H9 (cell line): ENCODE data around the gene TDRD9. TPM values are rescaled to one million over a fixed set of nuclear protein-coding genes. Genes with fewer than 3 reads are reported as not detected.

Experiments used
- DNase-seq: peaks from one replicate; pipeline ENCODE4 v3.0.0-alpha.2; 2017
- H2AFZ ChIP-seq: one replicate; pipeline ENCODE4 v1.6.1; 2013; ENCODE audit warnings: mild to moderate bottlenecking, low read length, control low read depth, moderate library complexity
- H2AK5ac ChIP-seq: 2 replicates; pipeline ENCODE4 v1.6.1; 2013; ENCODE audit warnings: low read length, control low read depth, mixed read lengths; ENCODE audit not compliant: insufficient read length
- H2BK120ac ChIP-seq: one replicate; pipeline ENCODE4 v1.6.1; 2013; ENCODE audit warnings: low read depth, mild to moderate bottlenecking, low read length, control low read depth, inconsistent platforms; ENCODE audit not compliant: poor library complexity, severe bottlenecking
- H2BK12ac ChIP-seq: 2 replicates; pipeline ENCODE4 v1.6.1; 2013; ENCODE audit warnings: low read length, control low read depth, mixed read lengths, low read depth; ENCODE audit not compliant: insufficient read length
- H2BK15ac ChIP-seq: 2 replicates; pipeline ENCODE4 v1.6.1; 2013; ENCODE audit warnings: low read depth, low read length, control low read depth
- H2BK20ac ChIP-seq: one replicate; pipeline ENCODE4 v1.6.1; 2013; ENCODE audit warnings: low read depth, mild to moderate bottlenecking, low read length, control low read depth, inconsistent platforms; ENCODE audit not compliant: poor library complexity, severe bottlenecking
- H2BK5ac ChIP-seq: 2 replicates; pipeline ENCODE4 v1.6.1; 2013; ENCODE audit warnings: low read length, control low read depth, mixed read lengths; ENCODE audit not compliant: insufficient read length
- H3K14ac ChIP-seq: 2 replicates; pipeline ENCODE4 v1.6.1; 2013; ENCODE audit warnings: low read length, control low read depth; ENCODE audit not compliant: insufficient read depth
- H3K18ac ChIP-seq: 2 replicates; pipeline ENCODE4 v1.6.1; 2013; ENCODE audit warnings: low read depth, mild to moderate bottlenecking, mixed read lengths, low read length, control low read depth; ENCODE audit not compliant: insufficient read length
- H3K23ac ChIP-seq: 2 replicates; pipeline ENCODE4 v1.6.1; 2013; ENCODE audit warnings: low read length, control low read depth, mixed read lengths, low read depth; ENCODE audit not compliant: insufficient read length
- H3K23me2 ChIP-seq: 2 replicates; pipeline ENCODE4 v1.6.1; 2013; ENCODE audit warnings: low read depth, mild to moderate bottlenecking, mixed read lengths, low read length, control low read depth; ENCODE audit not compliant: insufficient read length, poor library complexity, severe bottlenecking
- H3K27ac ChIP-seq: 2 replicates; pipeline ENCODE4 v1.5.1; 2013; ENCODE audit warnings: low read length, control low read depth, mixed read lengths, low read depth; ENCODE audit not compliant: insufficient read length
- H3K27me3 ChIP-seq: 2 replicates; pipeline ENCODE4 v1.6.1; 2013; ENCODE audit warnings: low read length, control low read depth, inconsistent platforms; ENCODE audit not compliant: insufficient read depth
- H3K4ac ChIP-seq: 2 replicates; pipeline ENCODE4 v1.6.1; 2013; ENCODE audit warnings: low read depth, mild to moderate bottlenecking, control low read depth, inconsistent platforms, low read length, moderate library complexity
- H3K4me1 ChIP-seq: 2 replicates; pipeline ENCODE4 v1.6.1; 2013; ENCODE audit warnings: low read length, control low read depth, inconsistent platforms; ENCODE audit not compliant: insufficient read depth
- H3K4me2 ChIP-seq: 2 replicates; pipeline ENCODE4 v1.6.1; 2013; ENCODE audit warnings: low read length, control low read depth, mixed read lengths; ENCODE audit not compliant: insufficient read length, insufficient read depth
- H3K56ac ChIP-seq: 2 replicates; pipeline ENCODE4 v1.6.1; 2013; ENCODE audit warnings: low read depth, mild to moderate bottlenecking, mixed read lengths, low read length, control low read depth; ENCODE audit not compliant: insufficient read length
- H3K79me1 ChIP-seq: 2 replicates; pipeline ENCODE4 v1.6.1; 2013; ENCODE audit warnings: low read depth, mild to moderate bottlenecking, moderate library complexity, low read length, control low read depth, inconsistent platforms; ENCODE audit not compliant: insufficient read depth, poor library complexity, severe bottlenecking
- H3K79me2 ChIP-seq: 2 replicates; pipeline ENCODE4 v1.6.1; 2013; ENCODE audit warnings: low read length, control low read depth, inconsistent platforms; ENCODE audit not compliant: insufficient read depth
- H3K9ac ChIP-seq: 2 replicates; pipeline ENCODE4 v1.6.1; 2013; ENCODE audit warnings: low read length, control low read depth, mixed read lengths; ENCODE audit not compliant: insufficient read length; ENCODE audit errors: extremely low read depth
- H3K9me3 ChIP-seq: one replicate; pipeline ENCODE4 v1.6.1; 2013; ENCODE audit warnings: low read depth, low read length, inconsistent platforms; ENCODE audit not compliant: control insufficient read depth
- H3T11ph ChIP-seq: one replicate; pipeline ENCODE4 v1.6.1; 2013; ENCODE audit warnings: mild to moderate bottlenecking, low read length, control low read depth, inconsistent platforms
- H4K20me1 ChIP-seq: one replicate; pipeline ENCODE4 v1.6.1; 2013; ENCODE audit not compliant: control insufficient read depth, insufficient read length, insufficient read depth
- H4K5ac ChIP-seq: 2 replicates; pipeline ENCODE4 v1.6.1; 2013; ENCODE audit warnings: low read depth, mild to moderate bottlenecking, mixed read lengths, low read length, control low read depth; ENCODE audit not compliant: insufficient read length
- H4K8ac ChIP-seq: replicated peaks from 2 replicates; pipeline ENCODE4 v1.6.1; 2013; ENCODE audit warnings: low read length, control low read depth, mixed read lengths, low read depth; ENCODE audit not compliant: insufficient read length
- H4K91ac ChIP-seq: 2 replicates; pipeline ENCODE4 v1.6.1; 2013; ENCODE audit warnings: low read depth, mild to moderate bottlenecking, moderate library complexity, mixed read lengths, low read length, control low read depth; ENCODE audit not compliant: insufficient read length
- H3K27ac Mint-ChIP-seq, 3 experiments: 2 replicates in 2 of 3; 3 replicates in 1 of 3; pipeline ENCODE4 v1.8.0; 2020 to 2021; ENCODE audit warnings: mixed read lengths in 3 of 3, mild to moderate bottlenecking in 1 of 3, moderate library complexity in 1 of 3
- H3K27me3 Mint-ChIP-seq: 2 replicates; pipeline ENCODE4 v1.8.0; 2021; ENCODE audit warnings: low read depth, mild to moderate bottlenecking, moderate library complexity, mixed read lengths
- H3K36me3 Mint-ChIP-seq, 3 experiments: 2 replicates in 2 of 3; 3 replicates in 1 of 3; pipeline ENCODE4 v1.8.0; 2020 to 2021; ENCODE audit warnings: low read depth in 3 of 3, mixed read lengths in 3 of 3; ENCODE audit not compliant: insufficient read depth in 1 of 3
- H3K4me1 Mint-ChIP-seq, 2 experiments: 2 replicates each; pipeline ENCODE4 v1.8.0; 2020; ENCODE audit warnings: mixed read lengths in 2 of 2
- H3K4me3 Mint-ChIP-seq, 2 experiments: 2 replicates in 1 of 2; 3 replicates in 1 of 2; pipeline ENCODE4 v1.8.0; 2020 to 2021; ENCODE audit warnings: mild to moderate bottlenecking in 2 of 2, mixed read lengths in 2 of 2, moderate library complexity in 1 of 2
- H3K9me3 Mint-ChIP-seq, 2 experiments: 2 replicates in 1 of 2; 3 replicates in 1 of 2; pipeline ENCODE4 v1.8.0; 2020; ENCODE audit warnings: mild to moderate bottlenecking in 2 of 2, mixed read lengths in 2 of 2, moderate library complexity in 1 of 2
- WGBS: extraction: QIAGEN DNeasy Blood & Tissue Kit; methylation state at CpG from one replicate; pipeline ENCODE4 v1.1.7; 2013; ENCODE audit warnings: missing lambda C conversion rate, low lambda C conversion rate, mixed read lengths; ENCODE audit not compliant: insufficient read length; ENCODE audit errors: extremely low coverage; 5-methylcytosine and 5-hydroxymethylcytosine counted together
- total RNA-seq: library from RNA; stranded (reverse); gene quantifications from 2 replicates; pipeline ENCODE4 v1.2.1, GENCODE V29; 2021
- TF ChIP-seq, protein P1 (sequence below): fragments of 200-600 bp; sonication (generic); conservative IDR thresholded peaks from 3 replicates; pipeline ENCODE4 v1.8.0; 2021; ENCODE audit warnings: antibody characterized with exemption, mild to moderate bottlenecking

TDRD9 gene
- total RNA-seq, 1 experiment from 2014 or later: not detected

- no peak overlapping the region for H3K27ac Mint-ChIP-seq
- no peak overlapping the region for H3K18ac ChIP-seq
- no peak overlapping the region for H2BK5ac ChIP-seq
- DNase-seq: no peak
- H3K79me2 ChIP-seq: no peaks in the 10 kb centered on the region
- H3K36me3 Mint-ChIP-seq: no peaks in the 10 kb centered on the region
- H3K27me3 ChIP-seq: no peaks in the 10 kb centered on the region
- H3K23me2 ChIP-seq: no peaks in the 10 kb centered on the region
- no peak overlapping the region for H2BK20ac ChIP-seq
- H3K14ac ChIP-seq: no peak overlapping the region
- H3K4me1 Mint-ChIP-seq: no peaks in the 10 kb centered on the region
- no peak overlapping the region for H2AFZ ChIP-seq
- H4K5ac ChIP-seq: no peak overlapping the region
- no peak overlapping the region for H3K4me2 ChIP-seq
- H3K79me1 ChIP-seq: no peaks in the 10 kb centered on the region
- no peak overlapping the region for H4K91ac ChIP-seq
- no peak overlapping the region for H3K4me3 Mint-ChIP-seq
- no peak overlapping the region for H2BK12ac ChIP-seq
- no peaks in the 10 kb centered on the region for H3K9me3 ChIP-seq
- no peaks in the 10 kb centered on the region for H3K4me1 ChIP-seq
- H3T11ph ChIP-seq: no peak overlapping the region
- no peak overlapping the region for H2AK5ac ChIP-seq
- no peak overlapping the region for H3K9ac ChIP-seq
- H3K4ac ChIP-seq: no peak overlapping the region
- H3K23ac ChIP-seq: no peak overlapping the region
- TF ChIP-seq, protein P1, sequence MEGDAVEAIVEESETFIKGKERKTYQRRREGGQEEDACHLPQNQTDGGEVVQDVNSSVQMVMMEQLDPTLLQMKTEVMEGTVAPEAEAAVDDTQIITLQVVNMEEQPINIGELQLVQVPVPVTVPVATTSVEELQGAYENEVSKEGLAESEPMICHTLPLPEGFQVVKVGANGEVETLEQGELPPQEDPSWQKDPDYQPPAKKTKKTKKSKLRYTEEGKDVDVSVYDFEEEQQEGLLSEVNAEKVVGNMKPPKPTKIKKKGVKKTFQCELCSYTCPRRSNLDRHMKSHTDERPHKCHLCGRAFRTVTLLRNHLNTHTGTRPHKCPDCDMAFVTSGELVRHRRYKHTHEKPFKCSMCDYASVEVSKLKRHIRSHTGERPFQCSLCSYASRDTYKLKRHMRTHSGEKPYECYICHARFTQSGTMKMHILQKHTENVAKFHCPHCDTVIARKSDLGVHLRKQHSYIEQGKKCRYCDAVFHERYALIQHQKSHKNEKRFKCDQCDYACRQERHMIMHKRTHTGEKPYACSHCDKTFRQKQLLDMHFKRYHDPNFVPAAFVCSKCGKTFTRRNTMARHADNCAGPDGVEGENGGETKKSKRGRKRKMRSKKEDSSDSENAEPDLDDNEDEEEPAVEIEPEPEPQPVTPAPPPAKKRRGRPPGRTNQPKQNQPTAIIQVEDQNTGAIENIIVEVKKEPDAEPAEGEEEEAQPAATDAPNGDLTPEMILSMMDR: no peak
- H3K27ac ChIP-seq: no peak overlapping the region
- H2BK120ac ChIP-seq: no peak overlapping the region
- H3K56ac ChIP-seq: no peak overlapping the region
- no peaks in the 10 kb centered on the region for H4K20me1 ChIP-seq
- no peak overlapping the region for H4K8ac ChIP-seq
- WGBS: no CpG with 5 or more reads among the region's 1 CpG
- no peaks in the 10 kb centered on the region for H3K9me3 Mint-ChIP-seq
- peaks cover 5% of the 10 kb centered on the region; the same call in 1 of the 2 replicates for H3K27me3 Mint-ChIP-seq
- no peak overlapping the region for H2BK15ac ChIP-seq
These were observed 90.8 kb downstream of the TDRD9 start for GRCh38 chr14:104019029-104019428.
